Mesenchymal stem cell (in vitro differentiated cells and primary cell): ENCODE results near the gene ELN. TPM values are rescaled to one million over a fixed set of nuclear protein-coding genes. Genes with fewer than 3 reads are reported as not detected.
"Not testable (repeated sequence)": the region's sequence is repeated elsewhere in the genome, so short reads cannot be mapped to it uniquely, and the experiment has no call there.

Experiments
- DNase-seq: peaks from one replicate; pipeline ENCODE4 v3.0.0-alpha.2; 2013
- H2AFZ ChIP-seq: one replicate; pipeline ENCODE4 v1.6.1; 2013; ENCODE audit warnings: low read depth, mild to moderate bottlenecking, control low read depth, inconsistent platforms, low read length, moderate library complexity
- H2AK5ac ChIP-seq: 2 replicates; pipeline ENCODE4 v1.6.1; 2013; ENCODE audit warnings: low read length, moderate library complexity, mild to moderate bottlenecking, inconsistent platforms; ENCODE audit not compliant: severe bottlenecking
- H2BK120ac ChIP-seq: one replicate; pipeline ENCODE4 v1.6.1; 2013; ENCODE audit warnings: low read depth, mild to moderate bottlenecking, inconsistent platforms, low read length, moderate library complexity
- H2BK12ac ChIP-seq, 2 experiments: one replicate each; pipeline ENCODE4 v1.6.1; 2013; ENCODE audit warnings: inconsistent platforms in 2 of 2, low read length in 2 of 2, mild to moderate bottlenecking in 2 of 2, moderate library complexity in 2 of 2, control low read depth in 1 of 2
- H2BK15ac ChIP-seq: one replicate; pipeline ENCODE4 v1.6.1; 2013; ENCODE audit warnings: mild to moderate bottlenecking, low read depth, inconsistent platforms; ENCODE audit not compliant: poor library complexity, severe bottlenecking
- H2BK5ac ChIP-seq: 2 replicates; pipeline ENCODE4 v1.6.1; 2013; ENCODE audit warnings: low read depth, mild to moderate bottlenecking, low read length, control low read depth, inconsistent platforms; ENCODE audit not compliant: poor library complexity, severe bottlenecking
- H3K14ac ChIP-seq, 2 experiments: one replicate each; pipeline ENCODE4 v1.6.1; 2013; ENCODE audit warnings: inconsistent platforms in 2 of 2, low read length in 2 of 2, control low read depth in 1 of 2, mild to moderate bottlenecking in 1 of 2, moderate library complexity in 1 of 2
- H3K18ac ChIP-seq, 2 experiments: one replicate each; pipeline ENCODE4 v1.6.1; 2013; ENCODE audit warnings: inconsistent platforms in 2 of 2, low read length in 2 of 2, control low read depth in 1 of 2, low read depth in 1 of 2, mild to moderate bottlenecking in 1 of 2
- H3K23ac ChIP-seq, 2 experiments: one replicate each; pipeline ENCODE4 v1.6.1; 2013; ENCODE audit warnings: inconsistent platforms in 2 of 2, low read length in 2 of 2, mild to moderate bottlenecking in 2 of 2, moderate library complexity in 2 of 2, control low read depth in 1 of 2
- H3K27ac ChIP-seq: 2 replicates; pipeline ENCODE4 v1.5.1; 2013; ENCODE audit warnings: mild to moderate bottlenecking, moderate library complexity, low read length, control low read depth, inconsistent platforms; ENCODE audit not compliant: poor library complexity, severe bottlenecking
- H3K27me3 ChIP-seq, 2 experiments: 2 replicates each; pipeline versions ENCODE4 v1.6.1 to v1.7.0; 2013; ENCODE audit warnings: low read length in 2 of 2, mild to moderate bottlenecking in 2 of 2, moderate library complexity in 2 of 2, control low read depth in 1 of 2, inconsistent platforms in 1 of 2; ENCODE audit not compliant: control insufficient read depth in 1 of 2, insufficient read depth in 1 of 2
- H3K36me3 ChIP-seq, 2 experiments: 2 replicates each; pipeline versions ENCODE4 v1.6.1 to v1.7.0; 2013; ENCODE audit warnings: low read length in 2 of 2, control low read depth in 1 of 2, inconsistent platforms in 1 of 2, low read depth in 1 of 2, mild to moderate bottlenecking in 1 of 2; ENCODE audit not compliant: insufficient read depth in 2 of 2, control insufficient read depth in 1 of 2
- H3K4ac ChIP-seq, 2 experiments: one replicate each; pipeline ENCODE4 v1.6.1; 2013; ENCODE audit warnings: inconsistent platforms in 2 of 2, low read length in 2 of 2, mild to moderate bottlenecking in 2 of 2, moderate library complexity in 2 of 2, control low read depth in 1 of 2, low read depth in 1 of 2
- H3K4me1 ChIP-seq: 2 replicates; pipeline ENCODE4 v1.6.1; 2013; ENCODE audit warnings: low read depth, low read length, control low read depth; ENCODE audit not compliant: control insufficient read depth, insufficient read depth
- H3K4me2 ChIP-seq: 2 replicates; pipeline ENCODE4 v1.6.1; 2013; ENCODE audit warnings: low read length, mild to moderate bottlenecking, inconsistent platforms; ENCODE audit not compliant: poor library complexity, severe bottlenecking
- H3K4me3 ChIP-seq, 2 experiments: 2 replicates each; pipeline versions ENCODE4 v1.5.1 to v1.7.0; 2013; ENCODE audit warnings: low read length in 2 of 2, mild to moderate bottlenecking in 2 of 2, control low read depth in 1 of 2, low read depth in 1 of 2; ENCODE audit not compliant: insufficient read depth in 1 of 2
- H3K79me1 ChIP-seq: replicated peaks from 2 replicates; pipeline ENCODE4 v1.6.1; 2013; ENCODE audit warnings: mild to moderate bottlenecking, control low read depth, low read length, inconsistent platforms; ENCODE audit not compliant: poor library complexity, severe bottlenecking
- H3K9ac ChIP-seq: 2 replicates; pipeline ENCODE4 v1.7.0; 2013; ENCODE audit warnings: mild to moderate bottlenecking, low read length, moderate library complexity
- H3K9me3 ChIP-seq: 2 replicates; pipeline ENCODE4 v1.7.0; 2013; ENCODE audit warnings: mild to moderate bottlenecking, low read length; ENCODE audit not compliant: control insufficient read depth
- H4K8ac ChIP-seq: one replicate; pipeline ENCODE4 v1.6.1; 2013; ENCODE audit warnings: inconsistent platforms, mild to moderate bottlenecking, low read length, moderate library complexity
- H4K91ac ChIP-seq: one replicate; pipeline ENCODE4 v1.6.1; 2013; ENCODE audit warnings: mild to moderate bottlenecking, low read length, inconsistent platforms
- WGBS: methylation state at CpG from one replicate; pipeline ENCODE4 v1.1.7; 2013; ENCODE audit warnings: mixed read lengths; 5-methylcytosine and 5-hydroxymethylcytosine counted together
- polyA plus RNA-seq, 2 experiments: library from polyadenylated mRNA; stranded (reverse); fragments of 200-250 nt; gene quantifications; one replicate each; pipeline ENCODE4 v1.2.3, GENCODE V29; 2013

Gene ELN
- polyA plus RNA-seq (2013, experiment 1 of 2): 0.18 TPM
- 0.11 TPM for polyA plus RNA-seq (2013, experiment 2 of 2)

- no peak within 1 kb of the TSS for H3K27ac ChIP-seq
- H2BK120ac ChIP-seq: no peak within 1 kb of the TSS
- no peaks in the 10 kb centered on the region for H3K9me3 ChIP-seq
- no peak within 1 kb of the TSS for H2BK5ac ChIP-seq
- DNase-seq: peak; percentile 35
- no peak within 1 kb of the TSS for H2AK5ac ChIP-seq
- no peaks in the 10 kb centered on the region for H3K36me3 ChIP-seq
- peaks cover 18% of the 10 kb centered on the region for H3K4me1 ChIP-seq
- H2AFZ ChIP-seq: no peak within 1 kb of the TSS
- H3K18ac ChIP-seq: no peak within 1 kb of the TSS
- H3K9ac ChIP-seq: peak within 1 kb of the TSS; percentile 78
- no peaks in the 10 kb centered on the region for H3K79me1 ChIP-seq
- H3K23ac ChIP-seq: no peak within 1 kb of the TSS
- no peak within 1 kb of the TSS for H4K8ac ChIP-seq
- H2BK12ac ChIP-seq: peak within 1 kb of the TSS in 1 of 2 experiments; percentile 40
- 57% methylated on average over 27 of the region's 39 CpGs for WGBS
- no peak within 1 kb of the TSS for H3K4me2 ChIP-seq
- no peak within 1 kb of the TSS for H2BK15ac ChIP-seq
- peak within 1 kb of the TSS in 1 of 2 experiments; percentile 46 for H3K4ac ChIP-seq
- peak within 1 kb of the TSS; percentile 27 for H4K91ac ChIP-seq
- H3K4me3 ChIP-seq: peak within 1 kb of the TSS in 1 of 2 experiments; percentile 83
- peaks cover 17 to 42% of the 10 kb centered on the region in 2 experiments for H3K27me3 ChIP-seq
- H3K14ac ChIP-seq: peak within 1 kb of the TSS in 1 of 2 experiments; percentile 82
Measured at GRCh38 chr7:74027683-74028320, at the start of gene ELN. Gene ELN, plus strand, starts transcription at chr7:74028173. Its CDS starts 15 bp downstream, at chr7:74028188.

GRCh38 chr7:73978661-73979563 is 49.1 kb upstream of the ELN start:
- Histone ChIP-seq H3K4me1 (peaks cover 3% of the 10 kb centered on the region), H3K14ac (no peak overlapping the region), H2BK12ac (no peak overlapping the region), H3K9me3 (no peaks in the 10 kb centered on the region), H2AFZ (no peak overlapping the region), H4K8ac (no peak overlapping the region), H3K4me3 (no peak overlapping the region), H3K27ac (no peak overlapping the region), H2BK5ac (no peak overlapping the region), H2AK5ac (no peak overlapping the region), H2BK120ac (no peak overlapping the region), H3K4me2 (no peak overlapping the region), H3K79me1 (no peaks in the 10 kb centered on the region), H2BK15ac (no peak overlapping the region), H3K4ac (no peak overlapping the region), H3K9ac (peak overlapping the region; percentile 31), H3K23ac (no peak overlapping the region), H4K91ac (no peak overlapping the region), H3K36me3 (peaks cover 0 to 4% of the 10 kb centered on the region in 2 experiments), H3K18ac (no peak overlapping the region), H3K27me3 (peaks cover 18 to 24% of the 10 kb centered on the region in 2 experiments)
- WGBS: 64% methylated on average over 24 of the region's 24 CpGs
- DNase-seq: no peak

- not testable (repeated sequence) for H3K4me3 ChIP-seq, H2BK5ac ChIP-seq, H3K9ac ChIP-seq, H3K18ac ChIP-seq, H4K8ac ChIP-seq, H3K79me1 ChIP-seq, H3K4me2 ChIP-seq, H2AK5ac ChIP-seq, H2BK15ac ChIP-seq, H4K91ac ChIP-seq, H3K4me1 ChIP-seq, H3K36me3 ChIP-seq, H3K14ac ChIP-seq, H2AFZ ChIP-seq, H3K4ac ChIP-seq, H2BK12ac ChIP-seq, H3K23ac ChIP-seq, H3K27ac ChIP-seq, H3K9me3 ChIP-seq, DNase-seq, H2BK120ac ChIP-seq
- H3K27me3 ChIP-seq: peaks cover 18 to 24% of the 10 kb centered on the region in 2 experiments
- 89% methylated on average over 8 of the region's 9 CpGs for WGBS
Measured at GRCh38 chr7:73979656-73980055, 48.3 kb upstream of the ELN start.

- Histone ChIP-seq H3K4ac (no peak overlapping the region), H3K27ac (no peak overlapping the region), H3K23ac (peak overlapping the region in 1 of 2 experiments; percentile 9), H3K14ac (no peak overlapping the region), H3K4me2 (no peak overlapping the region), H3K4me3 (no peak overlapping the region), H2AK5ac (no peak overlapping the region), H3K9ac (no peak overlapping the region), H3K36me3 (peaks cover 0 to 4% of the 10 kb centered on the region in 2 experiments), H3K4me1 (peaks cover 4% of the 10 kb centered on the region), H4K91ac (no peak overlapping the region), H2BK12ac (no peak overlapping the region), H3K9me3 (no peaks in the 10 kb centered on the region), H3K79me1 (no peaks in the 10 kb centered on the region), H3K27me3 (peaks cover 18 to 27% of the 10 kb centered on the region in 2 experiments), H2BK15ac (no peak overlapping the region), H2BK120ac (no peak overlapping the region), H2AFZ (no peak overlapping the region), H4K8ac (no peak overlapping the region), H3K18ac (no peak overlapping the region), H2BK5ac (no peak overlapping the region)
- no peak for DNase-seq
- WGBS: 94% methylated on average over 5 of the region's 6 CpGs
Measured at GRCh38 chr7:73980206-73980605, 47.8 kb upstream of the ELN start.
